GM18867 (cell line): ENCODE data around the gene CXCR5.

Experiments used
- ATAC-seq: cut with Tn5 transposase; IDR thresholded peaks from one replicate; pipeline ENCODE4 v1.9.1; 2021; ENCODE audit warnings: mild to moderate bottlenecking, moderate library complexity; ENCODE audit not compliant: unreplicated experiment

Gene CXCR5

GRCh38 chr11:118876286-118876685, 7.4 kb upstream of the CXCR5 start:
- no peak for ATAC-seq

GRCh38 chr11:118877487-118878162, 6.1 kb upstream of the CXCR5 start:
- no peak for ATAC-seq

GRCh38 chr11:118878163-118878563, 5.5 kb upstream of the CXCR5 start:
- no peak for ATAC-seq

- no peak for ATAC-seq
These were observed 2.5 kb upstream of the CXCR5 start for GRCh38 chr11:118881228-118881627.

GRCh38 chr11:118882491-118882890, 1.2 kb upstream of the CXCR5 start:
- ATAC-seq: no peak

GRCh38 chr11:118883004-118883367, 706 bp upstream of the CXCR5 start:
- ATAC-seq: no peak

- no peak for ATAC-seq
These were observed 1.2 kb downstream of the CXCR5 start for GRCh38 chr11:118884875-118885274.

GRCh38 chr11:118885319-118885718, 1.6 kb downstream of the CXCR5 start:
- ATAC-seq: no peak

GRCh38 chr11:118885831-118886565, 2.3 kb downstream of the CXCR5 start:
- no peak for ATAC-seq

GRCh38 chr11:118886681-118887111, 3.0 kb downstream of the CXCR5 start:
- peak; percentile 49 for ATAC-seq

- no peak for ATAC-seq
These were observed 3.5 kb downstream of the CXCR5 start for GRCh38 chr11:118887206-118887605.

GRCh38 chr11:118888398-118888797, 4.7 kb downstream of the CXCR5 start:
- ATAC-seq: no peak

GRCh38 chr11:118889797-118890196, 6.1 kb downstream of the CXCR5 start:
- ATAC-seq: no peak

GRCh38 chr11:118892514-118892913, 8.8 kb downstream of the CXCR5 start:
- ATAC-seq: no peak

GRCh38 chr11:118892964-118893363, 9.3 kb downstream of the CXCR5 start:
- ATAC-seq: no peak

- no peak for ATAC-seq
These were observed 10.0 kb downstream of the CXCR5 start for GRCh38 chr11:118893662-118894061.

GRCh38 chr11:118894192-118894591, 10.5 kb downstream of the CXCR5 start:
- ATAC-seq: no peak

GRCh38 chr11:118895093-118896039, 11.7 kb downstream of the CXCR5 start:
- ATAC-seq: peak; percentile 38

- no peak for ATAC-seq
These were observed 12.8 kb downstream of the CXCR5 start for GRCh38 chr11:118896472-118896913.

GRCh38 chr11:118896921-118897591, 13.4 kb downstream of the CXCR5 start:
- ATAC-seq: no peak
